GM19467 (cell line): ENCODE measurements around the gene BRSK2.

ENCODE experiments used
- ATAC-seq: cut with Tn5 transposase; IDR thresholded peaks from one replicate; pipeline ENCODE4 v1.9.1; 2021; ENCODE audit warnings: mild to moderate bottlenecking, moderate library complexity; ENCODE audit not compliant: unreplicated experiment

BRSK2 gene

GRCh38 chr11:1461826-1462697 lies 72.3 kb downstream of the BRSK2 start:
- ATAC-seq = no peak

GRCh38 chr11:1462698-1462975 lies 72.9 kb downstream of the BRSK2 start:
- no peak for ATAC-seq

- ATAC-seq = no peak
Measured at GRCh38 chr11:1463056-1463455, 73.3 kb downstream of the BRSK2 start.

- ATAC-seq = no peak
Measured at GRCh38 chr11:1466784-1467183, 77.0 kb downstream of the BRSK2 start.

- no peak for ATAC-seq
Measured at GRCh38 chr11:1467270-1467669, 77.5 kb downstream of the BRSK2 start.

GRCh38 chr11:1468002-1468401 lies 78.3 kb downstream of the BRSK2 start:
- ATAC-seq = no peak

GRCh38 chr11:1468473-1469066 lies 78.8 kb downstream of the BRSK2 start:
- ATAC-seq = no peak

GRCh38 chr11:1469287-1469910 lies 79.7 kb downstream of the BRSK2 start:
- ATAC-seq = no peak

GRCh38 chr11:1469911-1470680 lies 80.4 kb downstream of the BRSK2 start:
- ATAC-seq = no peak

GRCh38 chr11:1470681-1471611 lies 81.2 kb downstream of the BRSK2 start:
- ATAC-seq = no peak

- ATAC-seq = no peak
Measured at GRCh38 chr11:1471736-1472135, 82.0 kb downstream of the BRSK2 start.

GRCh38 chr11:1472180-1473005 lies 82.7 kb downstream of the BRSK2 start:
- no peak for ATAC-seq

GRCh38 chr11:1473011-1473628 lies 83.4 kb downstream of the BRSK2 start:
- ATAC-seq = no peak

- no peak for ATAC-seq
Measured at GRCh38 chr11:1473786-1474185, 84.1 kb downstream of the BRSK2 start.

- ATAC-seq = no peak
Measured at GRCh38 chr11:1475841-1476240, 86.1 kb downstream of the BRSK2 start.

GRCh38 chr11:1476940-1477736 lies 87.4 kb downstream of the BRSK2 start:
- ATAC-seq = no peak

- ATAC-seq = no peak
Measured at GRCh38 chr11:1478011-1478410, 88.3 kb downstream of the BRSK2 start.

- ATAC-seq = no peak
Measured at GRCh38 chr11:1478544-1478943, 88.8 kb downstream of the BRSK2 start.
